ENCODE data around the gene TELO2. TPM values are rescaled to one million over a fixed set of nuclear protein-coding genes. Genes with fewer than 3 reads are reported as not detected.

Gene TELO2
- total RNA-seq, 4 donors from 2014 or later, result 4.9 to 59.1 (median 39.0) TPM

DNA sequence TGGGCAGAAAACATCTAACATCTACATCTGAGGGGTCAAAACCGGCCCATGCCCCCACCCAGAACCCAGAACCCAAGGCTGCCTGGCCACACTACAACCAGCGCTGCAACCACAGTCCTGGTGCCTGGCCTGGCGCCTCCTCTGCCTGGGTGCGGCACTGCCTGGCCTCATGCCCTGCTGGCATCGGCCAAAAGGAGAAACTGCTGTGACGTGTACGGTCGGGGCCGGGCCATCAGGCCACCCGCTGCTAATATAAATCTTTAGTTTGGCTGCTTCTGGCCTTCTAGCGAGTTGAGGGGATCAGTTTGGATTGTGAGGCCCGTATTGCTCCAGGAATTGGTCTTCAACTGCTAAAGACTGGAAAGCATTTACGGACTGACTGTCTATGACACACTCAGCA, 63.1 kb downstream of the TELO2 start:
- no peaks in the 10 kb centered on the region for H3K27me3 ChIP-seq
- H3K27ac ChIP-seq, result no peak overlapping the region
- intact Hi-C loops (cut with DNase I; ENCODE audit: low total_unique reads), result no loop called here
- no peaks in the 10 kb centered on the region for H3K9me3 ChIP-seq
- no peak for DNase-seq
- TF ChIP-seq POLR2A (IDR thresholded peaks at IDR 0.05), result no peak
- TF ChIP-seq, protein P1, sequence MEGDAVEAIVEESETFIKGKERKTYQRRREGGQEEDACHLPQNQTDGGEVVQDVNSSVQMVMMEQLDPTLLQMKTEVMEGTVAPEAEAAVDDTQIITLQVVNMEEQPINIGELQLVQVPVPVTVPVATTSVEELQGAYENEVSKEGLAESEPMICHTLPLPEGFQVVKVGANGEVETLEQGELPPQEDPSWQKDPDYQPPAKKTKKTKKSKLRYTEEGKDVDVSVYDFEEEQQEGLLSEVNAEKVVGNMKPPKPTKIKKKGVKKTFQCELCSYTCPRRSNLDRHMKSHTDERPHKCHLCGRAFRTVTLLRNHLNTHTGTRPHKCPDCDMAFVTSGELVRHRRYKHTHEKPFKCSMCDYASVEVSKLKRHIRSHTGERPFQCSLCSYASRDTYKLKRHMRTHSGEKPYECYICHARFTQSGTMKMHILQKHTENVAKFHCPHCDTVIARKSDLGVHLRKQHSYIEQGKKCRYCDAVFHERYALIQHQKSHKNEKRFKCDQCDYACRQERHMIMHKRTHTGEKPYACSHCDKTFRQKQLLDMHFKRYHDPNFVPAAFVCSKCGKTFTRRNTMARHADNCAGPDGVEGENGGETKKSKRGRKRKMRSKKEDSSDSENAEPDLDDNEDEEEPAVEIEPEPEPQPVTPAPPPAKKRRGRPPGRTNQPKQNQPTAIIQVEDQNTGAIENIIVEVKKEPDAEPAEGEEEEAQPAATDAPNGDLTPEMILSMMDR (IDR thresholded peaks at IDR 0.05), result no peak
- no peaks in the 10 kb centered on the region for H3K4me1 ChIP-seq
- no peaks in the 10 kb centered on the region for H3K36me3 ChIP-seq
- H3K4me3 ChIP-seq, result no peak overlapping the region

DNA sequence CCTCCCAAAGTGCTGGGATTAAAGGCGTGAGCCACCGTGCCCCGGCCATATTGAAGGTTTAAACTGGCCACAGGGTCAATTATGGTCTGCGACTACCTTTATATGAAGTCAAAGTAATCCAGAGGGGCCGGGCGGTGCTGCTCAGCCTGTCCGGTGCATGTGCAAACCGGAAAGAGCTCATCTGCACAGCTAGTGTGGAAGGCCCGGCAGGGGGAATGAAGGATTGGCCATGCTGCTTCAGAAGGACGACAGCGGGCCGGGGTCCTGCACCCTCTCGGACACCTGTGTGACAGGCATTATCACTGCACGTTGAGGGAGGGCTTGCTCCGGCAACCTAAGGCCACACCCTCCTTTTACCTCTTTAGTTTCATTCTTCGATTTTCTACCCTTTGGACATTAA, 63.9 kb downstream of the TELO2 start:
- Histone ChIP-seq H3K4me1 (no peaks in the 10 kb centered on the region), H3K9me3 (no peaks in the 10 kb centered on the region), H3K4me3 (no peak overlapping the region), H3K27me3 (no peaks in the 10 kb centered on the region), H3K27ac (no peak overlapping the region), H3K36me3 (no peaks in the 10 kb centered on the region)
- no peak for TF ChIP-seq POLR2A (IDR thresholded peaks at IDR 0.05)
- TF ChIP-seq, protein P1 (IDR thresholded peaks at IDR 0.05), result no peak
- no peak for DNase-seq
- intact Hi-C loops (cut with DNase I; ENCODE audit: low total_unique reads), result no loop called here

DNA sequence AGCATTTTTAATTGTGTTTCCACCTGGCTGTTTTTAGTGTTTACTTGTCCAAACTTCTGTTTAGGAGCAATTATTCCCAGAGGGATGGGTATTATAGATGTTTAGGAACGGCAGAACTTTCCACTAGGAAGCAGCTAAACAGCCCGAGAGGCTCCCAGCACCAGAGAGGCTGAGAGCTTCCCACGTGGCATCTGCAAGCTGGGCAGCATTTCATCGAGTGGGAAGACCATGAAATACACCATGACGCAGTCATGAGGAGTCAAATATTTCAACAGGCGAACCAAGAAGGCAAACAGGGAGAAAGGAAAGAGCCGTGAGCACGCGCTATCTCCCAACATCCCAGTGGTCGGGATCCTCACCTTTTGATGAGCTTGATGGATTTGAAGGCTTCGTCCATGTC, 64.4 kb downstream of the TELO2 start:
- no peak for DNase-seq
- Histone ChIP-seq H3K4me3 (no peak overlapping the region), H3K9me3 (no peaks in the 10 kb centered on the region), H3K4me1 (no peaks in the 10 kb centered on the region), H3K27me3 (no peaks in the 10 kb centered on the region), H3K36me3 (no peaks in the 10 kb centered on the region), H3K27ac (no peak overlapping the region)
- intact Hi-C loops (cut with DNase I; ENCODE audit: low total_unique reads), result no loop called here
- TF ChIP-seq, protein P1 (IDR thresholded peaks at IDR 0.05), result no peak
- TF ChIP-seq POLR2A (IDR thresholded peaks at IDR 0.05), result no peak

DNA sequence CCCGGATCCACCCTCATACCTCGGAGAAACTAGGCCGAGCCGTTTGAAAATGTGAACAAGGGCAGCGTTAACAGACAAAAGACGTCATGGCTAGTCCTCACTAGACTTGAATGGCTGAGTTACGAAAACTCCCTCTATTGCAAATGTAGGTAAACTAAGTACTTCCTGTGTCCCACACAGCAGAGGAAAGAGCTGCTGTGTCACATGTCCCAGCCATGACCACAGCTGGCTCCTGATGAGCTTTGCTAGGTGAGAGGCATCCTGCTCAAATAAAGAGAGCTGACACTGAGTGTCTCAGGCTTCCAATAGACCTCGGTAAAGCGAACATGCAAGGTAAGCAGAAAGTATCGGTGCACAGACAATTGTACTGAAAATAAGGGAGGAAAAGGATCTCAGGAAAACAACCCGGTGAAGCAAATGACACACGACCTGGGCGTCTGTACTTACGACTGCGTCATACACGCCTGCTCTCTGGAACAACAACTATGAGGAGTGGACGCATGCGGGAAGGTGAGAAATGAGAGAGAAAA, 66.4 kb downstream of the TELO2 start:
- DNase-seq, result no peak

More for the DNA sequence above, 66.4 kb downstream of the TELO2 start:
- Histone ChIP-seq H3K36me3 (no peaks in the 10 kb centered on the region), H3K9me3 (no peaks in the 10 kb centered on the region), H3K4me3 (no peak overlapping the region), H3K4me1 (no peaks in the 10 kb centered on the region), H3K27me3 (no peaks in the 10 kb centered on the region), H3K27ac (no peak overlapping the region)
- intact Hi-C loops (cut with DNase I; ENCODE audit: low total_unique reads), result no loop called here
- TF ChIP-seq, protein P1 (IDR thresholded peaks at IDR 0.05), result no peak
- TF ChIP-seq POLR2A (IDR thresholded peaks at IDR 0.05), result no peak

Other genes with a start within 250 kb of the TELO2 start
- 1 to 10 TPM in 1 of 4 donors, under 1 TPM in 1, not detected in 2; 0.52 to 2.8 TPM for gene TPSD1, start 237.3 kb upstream of the TELO2 start, total RNA-seq
- gene UBE2I, start 183.7 kb upstream of the TELO2 start, total RNA-seq, result 100 to 1,000 TPM in 1 of 4 donors, 10 to 100 TPM in 3; 25.9 to 133 (median 63.0) TPM
- 1 to 10 TPM in 3 of 4 donors, under 1 TPM in 1; 0.59 to 5.5 (median 3.5) TPM for gene BAIAP3, start 159.7 kb upstream of the TELO2 start, total RNA-seq
- 100 to 1,000 TPM in 1 of 4 donors, 10 to 100 TPM in 3; 15.9 to 101 (median 30.8) TPM for gene TSR3, start 141.5 kb upstream of the TELO2 start, total RNA-seq
- gene GNPTG, start 141.4 kb upstream of the TELO2 start, total RNA-seq, result 10 to 100 TPM; 28.4 to 95.9 (median 48.6) TPM
- 10 to 100 TPM; 13.5 to 63.3 (median 27.6) TPM for gene UNKL, start 78.7 kb upstream of the TELO2 start, total RNA-seq
- gene UQCC4, start 72.6 kb upstream of the TELO2 start, total RNA-seq, result 10 to 100 TPM in 3 of 4 donors, 1 to 10 TPM in 1; 8.0 to 90.2 (median 21.4) TPM
- not detected for gene PERCC1, start 62.3 kb upstream of the TELO2 start, total RNA-seq
- gene CCDC154, start 48.8 kb upstream of the TELO2 start, total RNA-seq, result 1 to 10 TPM in 1 of 4 donors, under 1 TPM in 2, not detected in 1; 0.48 to 5.3 (median 0.51) TPM
- gene CLCN7, start 18.3 kb upstream of the TELO2 start, total RNA-seq, result 100 to 1,000 TPM in 1 of 4 donors, 10 to 100 TPM in 3; 21.5 to 145 (median 57.2) TPM
- under 1 TPM in 2 of 4 donors, not detected in 2; 0.28 to 0.52 TPM for gene PTX4, start 4.4 kb upstream of the TELO2 start, total RNA-seq
- 10 to 100 TPM; 24.8 to 45.3 (median 39.3) TPM for gene TMEM204, start 40.3 kb downstream of the TELO2 start, total RNA-seq
- gene IFT140, start 118.7 kb downstream of the TELO2 start, total RNA-seq, result 10 to 100 TPM in 3 of 4 donors, 1 to 10 TPM in 1; 6.2 to 68.2 (median 34.1) TPM
- 10 to 100 TPM in 2 of 4 donors, 1 to 10 TPM in 2; 2.6 to 25.5 (median 8.6) TPM for gene CRAMP1, start 119.0 kb downstream of the TELO2 start, total RNA-seq
- gene JPT2, start 184.9 kb downstream of the TELO2 start, total RNA-seq, result 10 to 100 TPM; 10.6 to 59.0 (median 39.6) TPM
- gene MAPK8IP3, start 212.8 kb downstream of the TELO2 start, total RNA-seq, result 100 to 1,000 TPM in 1 of 4 donors, 10 to 100 TPM in 3; 17.4 to 113 (median 77.8) TPM

All from uterus (tissue), 4 donors.